GM19240 (cell line): ENCODE measurements around the gene MCRIP1.

Experiments
- DNase-seq: peaks from one replicate; pipeline ENCODE4 v3.0.0; 2011; ENCODE audit warnings: low spot score; ENCODE audit not compliant: insufficient read length

The MCRIP1 gene

DNA sequence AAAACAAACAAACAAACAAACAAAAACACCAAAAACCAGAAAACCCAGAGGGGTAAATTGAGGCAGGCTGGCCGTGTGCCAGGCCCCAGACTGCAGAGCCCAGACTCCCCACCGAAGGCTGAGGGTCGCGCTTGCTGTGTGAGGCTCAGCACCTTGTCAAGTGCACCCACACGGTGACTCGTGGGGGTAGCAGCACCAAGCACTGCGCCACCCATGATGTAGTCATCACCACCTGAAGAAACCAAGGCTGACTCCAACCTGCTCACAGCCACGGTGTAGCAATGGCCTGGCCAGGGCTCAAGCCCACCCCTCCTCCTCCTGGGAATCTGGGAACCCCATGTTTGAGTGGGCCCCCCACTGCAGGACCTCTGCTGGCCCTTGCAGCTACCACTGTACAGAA is 11.9 kb downstream of the MCRIP1 start:
- DNase-seq: no peak

DNA sequence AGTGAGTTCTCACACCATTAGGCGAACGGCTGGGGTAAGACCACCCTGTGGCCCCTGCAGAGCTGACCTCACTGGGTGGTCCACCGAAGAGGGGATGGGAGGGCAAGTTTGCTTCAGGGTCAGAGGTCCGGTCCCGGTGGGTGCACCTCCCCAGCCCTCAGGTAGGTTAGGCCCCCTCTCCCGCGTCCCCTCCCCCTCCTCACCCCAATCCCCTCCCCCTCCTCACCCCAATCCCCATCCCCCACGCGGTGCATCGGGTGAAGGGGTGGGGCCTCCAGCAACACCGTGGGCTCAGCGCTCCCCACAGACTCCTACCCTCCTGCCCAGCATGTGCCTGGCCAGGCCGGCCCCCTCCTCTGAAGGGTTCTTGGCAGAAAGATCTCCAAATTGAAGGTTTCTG is 13.4 kb downstream of the MCRIP1 start:
- no peak for DNase-seq

GRCh38 chr17:81817758-81818147 is 15.3 kb downstream of the MCRIP1 start:
- DNase-seq: no peak

GRCh38 chr17:81815646-81815986 is 17.5 kb downstream of the MCRIP1 start:
- no peak for DNase-seq

GRCh38 chr17:81814748-81815645 is 18.1 kb downstream of the MCRIP1 start:
- no peak for DNase-seq

GRCh38 chr17:81813861-81814683 is 19.0 kb downstream of the MCRIP1 start:
- no peak for DNase-seq

GRCh38 chr17:81813371-81813684 is 19.8 kb downstream of the MCRIP1 start:
- DNase-seq: no peak

GRCh38 chr17:81812571-81813370 is 20.3 kb downstream of the MCRIP1 start:
- DNase-seq: no peak

DNA sequence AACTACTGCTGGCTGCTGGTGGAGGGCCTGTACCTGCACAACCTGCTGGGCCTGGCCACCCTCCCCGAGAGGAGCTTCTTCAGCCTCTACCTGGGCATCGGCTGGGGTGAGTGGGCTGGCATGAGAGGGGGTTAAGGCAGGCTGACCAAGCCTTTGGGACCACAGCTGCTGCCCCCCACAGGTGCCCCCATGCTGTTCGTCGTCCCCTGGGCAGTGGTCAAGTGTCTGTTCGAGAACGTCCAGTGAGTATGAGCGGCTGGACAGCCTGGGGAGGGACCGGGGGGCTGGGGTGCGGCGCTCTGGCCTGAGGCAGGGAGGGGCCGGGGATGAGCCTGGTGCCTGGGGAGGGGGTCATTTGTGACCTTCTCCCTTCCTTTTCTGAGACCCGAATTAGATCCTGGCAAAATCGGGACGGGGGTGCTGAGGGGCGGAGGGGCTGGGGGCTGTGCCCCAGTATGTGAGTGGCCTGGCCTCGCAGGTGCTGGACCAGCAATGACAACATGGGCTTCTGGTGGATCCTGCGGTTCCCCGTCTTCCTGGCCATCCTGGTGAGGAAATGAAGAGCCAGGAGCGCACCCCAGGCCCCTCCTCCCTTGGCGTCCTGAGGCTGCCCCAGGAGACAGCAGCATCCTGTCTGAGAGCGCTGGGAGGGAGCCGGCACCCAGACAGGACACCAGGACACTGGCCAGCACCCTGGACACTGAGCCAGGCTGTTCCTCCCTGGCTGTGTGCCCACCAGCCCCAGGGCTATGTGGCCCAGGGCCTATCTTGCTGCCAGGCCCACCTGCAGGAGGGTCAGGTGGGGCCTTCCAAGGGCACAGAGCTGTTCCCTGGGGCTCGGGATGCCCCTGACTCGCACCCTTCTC is 21.2 kb downstream of the MCRIP1 start:
- no peak for DNase-seq

GRCh38 chr17:81810892-81811704 is 22.0 kb downstream of the MCRIP1 start:
- DNase-seq: no peak

DNA sequence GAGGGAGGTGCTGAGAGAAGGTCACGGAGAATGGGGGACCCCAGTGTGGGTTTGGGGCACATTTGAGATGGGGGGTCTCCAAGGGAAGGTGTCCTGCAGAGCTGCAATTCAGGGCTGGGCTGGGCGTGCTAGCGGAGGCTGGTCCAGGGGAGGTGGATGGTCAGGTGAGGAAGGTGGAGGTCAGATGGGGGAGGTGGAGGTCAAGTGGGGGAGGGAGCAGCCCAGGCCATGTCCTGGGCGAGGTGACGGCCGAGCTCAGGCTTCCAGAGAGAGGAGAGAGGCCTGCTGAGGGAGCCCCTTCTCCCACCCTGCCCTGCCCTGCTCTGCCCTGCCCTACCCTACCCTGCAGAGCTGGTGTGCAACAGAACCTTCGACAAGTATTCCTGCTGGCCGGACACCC is 22.6 kb downstream of the MCRIP1 start:
- DNase-seq: no peak

DNA sequence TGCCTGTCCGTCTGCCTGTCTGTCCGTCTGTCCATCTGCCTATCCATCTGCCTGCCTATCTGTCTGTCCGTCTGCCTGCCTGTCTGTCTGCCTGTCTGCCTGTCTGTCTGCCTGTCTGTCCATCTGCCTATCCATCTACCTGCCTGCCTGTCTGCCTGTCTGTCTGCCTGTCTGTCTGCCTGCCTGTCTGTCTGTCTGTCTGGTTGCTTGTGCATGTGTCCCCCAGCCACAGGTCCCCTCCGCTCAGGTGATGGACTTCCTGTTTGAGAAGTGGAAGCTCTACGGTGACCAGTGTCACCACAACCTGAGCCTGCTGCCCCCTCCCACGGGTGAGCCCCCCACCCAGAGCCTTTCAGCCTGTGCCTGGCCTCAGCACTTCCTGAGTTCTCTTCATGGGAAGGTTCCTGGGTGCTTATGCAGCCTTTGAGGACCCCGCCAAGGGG is 23.5 kb downstream of the MCRIP1 start:
- DNase-seq: no peak

DNA sequence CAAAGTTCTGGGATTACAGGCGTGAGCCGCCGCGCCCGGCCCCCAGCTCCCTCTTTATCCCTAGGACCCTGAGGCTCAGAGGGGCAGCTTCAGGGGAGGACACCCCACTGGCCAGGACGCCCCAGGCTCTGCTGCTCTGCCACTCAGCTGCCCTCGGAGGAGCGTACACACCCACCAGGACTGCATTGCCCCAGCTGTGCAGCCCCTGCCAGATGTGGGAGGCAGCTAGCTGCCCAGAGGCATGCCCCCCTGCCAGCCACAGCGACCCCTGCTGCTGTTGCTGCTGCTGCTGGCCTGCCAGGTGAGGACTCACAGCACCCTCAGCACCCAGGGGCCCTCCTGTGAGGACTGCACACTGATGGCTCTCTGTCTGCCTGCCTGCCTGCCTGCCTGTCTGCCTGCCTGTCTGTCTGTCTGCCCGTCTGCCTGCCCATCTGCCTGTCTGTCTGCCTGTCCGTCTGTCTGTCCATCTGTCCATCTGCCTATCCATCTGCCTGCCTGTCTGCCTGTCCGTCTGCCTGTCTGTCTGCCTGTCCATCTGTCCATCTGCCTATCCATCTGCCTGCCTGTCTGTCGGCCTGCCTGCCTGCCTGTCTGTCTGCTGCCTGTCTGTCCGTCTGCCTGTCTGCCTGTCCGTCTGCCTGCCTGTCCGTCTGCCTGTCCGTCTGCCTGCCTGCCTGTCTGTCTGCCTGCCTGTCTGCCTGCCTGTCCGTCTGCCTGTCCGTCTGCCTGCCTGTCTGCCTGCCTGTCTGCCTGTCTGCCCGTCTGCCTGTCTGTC is 24.1 kb downstream of the MCRIP1 start:
- DNase-seq: no peak

- no peak for DNase-seq
Measured at GRCh38 chr17:81807839-81808238, 25.3 kb downstream of the MCRIP1 start.

GRCh38 chr17:81807210-81807719 is 25.8 kb downstream of the MCRIP1 start:
- no peak for DNase-seq

GRCh38 chr17:81806461-81807209 is 26.5 kb downstream of the MCRIP1 start:
- DNase-seq: no peak

DNA sequence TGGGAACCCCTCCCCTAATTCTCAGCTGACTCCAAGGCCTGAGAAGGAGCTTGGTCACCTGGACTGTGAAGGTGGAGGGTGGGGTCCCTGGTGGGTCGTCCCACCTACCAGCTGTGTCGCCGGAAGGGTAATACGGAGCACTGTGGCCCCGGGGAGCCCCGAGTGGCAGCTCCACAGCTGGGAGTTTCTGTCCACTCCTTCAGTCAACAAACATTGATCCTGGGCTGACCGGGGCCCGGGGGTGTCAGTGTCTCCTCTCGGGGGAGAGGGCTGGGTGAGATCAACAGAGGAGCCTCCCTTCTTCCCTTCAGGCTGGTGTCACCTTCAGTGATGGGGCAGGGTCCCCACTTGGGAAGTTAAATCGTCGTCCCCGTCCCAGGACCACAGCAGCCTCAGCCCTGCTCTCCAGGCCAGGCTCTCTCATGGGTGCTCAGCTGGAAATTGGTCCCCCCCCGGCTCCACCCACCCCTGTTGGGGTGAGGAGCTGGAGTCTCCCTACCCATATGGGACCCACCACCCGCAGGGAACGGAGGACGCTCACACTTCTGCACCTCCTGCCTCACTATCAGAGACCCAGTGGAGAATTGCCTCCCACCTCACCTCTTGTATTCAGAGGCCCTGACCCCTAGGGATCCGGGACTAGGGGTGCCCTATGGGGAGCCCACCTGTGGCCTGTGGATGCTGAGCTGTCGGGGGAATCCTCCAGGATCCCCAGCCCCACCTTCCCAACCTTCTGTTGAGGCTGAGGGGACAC is 27.2 kb downstream of the MCRIP1 start:
- no peak for DNase-seq
